Mesendoderm (in vitro differentiated cells): Measurements from ENCODE around the gene OCA2.

Experiments used
- DNase-seq: peaks from one replicate; pipeline ENCODE4 v3.0.0; 2013
- H2AK5ac ChIP-seq: 2 replicates; pipeline ENCODE4 v1.6.1; 2013; ENCODE audit warnings: low read length, inconsistent platforms
- H2BK120ac ChIP-seq: 2 replicates; pipeline ENCODE4 v1.6.1; 2013; ENCODE audit warnings: low read depth, mild to moderate bottlenecking, low read length, moderate library complexity, mixed read lengths
- H2BK15ac ChIP-seq: replicated peaks from 2 replicates; pipeline ENCODE4 v1.6.1; 2013; ENCODE audit warnings: low read depth, mild to moderate bottlenecking, moderate library complexity
- H2BK5ac ChIP-seq: 2 replicates; pipeline ENCODE4 v1.6.1; 2013; ENCODE audit warnings: low read length, inconsistent platforms
- H3K18ac ChIP-seq: 2 replicates; pipeline ENCODE4 v1.6.1; 2013; ENCODE audit warnings: mild to moderate bottlenecking, low read length, mixed read lengths
- H3K23ac ChIP-seq: one replicate; pipeline ENCODE4 v1.6.1; 2013; ENCODE audit warnings: low read length
- H3K27ac ChIP-seq: 2 replicates; pipeline ENCODE4 v1.5.1; 2013; ENCODE audit warnings: low read depth, mild to moderate bottlenecking, inconsistent platforms, low read length, moderate library complexity
- H3K27me3 ChIP-seq: 2 replicates; pipeline ENCODE4 v1.6.1; 2013; ENCODE audit warnings: low read length, control low read depth, mild to moderate bottlenecking, inconsistent platforms; ENCODE audit not compliant: insufficient read depth, poor library complexity
- H3K36me3 ChIP-seq: 2 replicates; pipeline ENCODE4 v1.6.1; 2013; ENCODE audit warnings: low read length, inconsistent platforms; ENCODE audit not compliant: control insufficient read depth, insufficient read depth
- H3K4ac ChIP-seq: one replicate; pipeline ENCODE4 v1.6.1; 2013; ENCODE audit warnings: low read depth, mild to moderate bottlenecking, low read length, moderate library complexity
- H3K4me1 ChIP-seq: 2 replicates; pipeline ENCODE4 v1.6.1; 2013; ENCODE audit warnings: low read depth, low read length, inconsistent platforms; ENCODE audit not compliant: control insufficient read depth
- H3K4me2 ChIP-seq: 2 replicates; pipeline ENCODE4 v1.6.1; 2013; ENCODE audit warnings: low read length
- H3K4me3 ChIP-seq: 2 replicates; pipeline ENCODE4 v1.5.1; 2013; ENCODE audit warnings: mild to moderate bottlenecking, low read length
- H3K56ac ChIP-seq: one replicate; pipeline ENCODE4 v1.6.1; 2013; ENCODE audit warnings: low read length
- H3K79me1 ChIP-seq: 2 replicates; pipeline ENCODE4 v1.6.1; 2013; ENCODE audit warnings: low read length, inconsistent platforms
- H3K79me2 ChIP-seq: 2 replicates; pipeline ENCODE4 v1.6.1; 2013; ENCODE audit warnings: mild to moderate bottlenecking, low read length; ENCODE audit not compliant: control insufficient read depth, insufficient read depth
- H3K9ac ChIP-seq: 2 replicates; pipeline ENCODE4 v1.6.1; 2013; ENCODE audit warnings: low read length, inconsistent platforms
- H4K5ac ChIP-seq: one replicate; pipeline ENCODE4 v1.6.1; 2013; ENCODE audit warnings: low read length
- H4K8ac ChIP-seq: one replicate; pipeline ENCODE4 v1.6.1; 2013; ENCODE audit warnings: low read depth, mild to moderate bottlenecking, control low read depth, low read length, moderate library complexity
- WGBS: extraction: QIAGEN DNeasy Blood & Tissue Kit; methylation state at CpG from one replicate; pipeline ENCODE4 v1.1.7; 2013; ENCODE audit warnings: low lambda C conversion rate, missing lambda C conversion rate; ENCODE audit not compliant: insufficient coverage; ENCODE audit errors: extremely low coverage; 5-methylcytosine and 5-hydroxymethylcytosine counted together

The OCA2 gene

GRCh38 chr15:27899583-27900285, 199.4 kb downstream of the OCA2 start:
- Histone ChIP-seq H2AK5ac (no peak overlapping the region), H3K27me3 (no peaks in the 10 kb centered on the region), H2BK15ac (no peak overlapping the region), H3K18ac (no peak overlapping the region), H3K79me2 (no peaks in the 10 kb centered on the region), H3K4me1 (no peaks in the 10 kb centered on the region), H4K8ac (no peak overlapping the region), H3K36me3 (no peaks in the 10 kb centered on the region), H3K4me3 (no peak overlapping the region), H2BK5ac (no peak overlapping the region), H3K23ac (no peak overlapping the region), H3K27ac (no peak overlapping the region), H4K5ac (no peak overlapping the region), H3K79me1 (no peaks in the 10 kb centered on the region), H3K9ac (no peak overlapping the region), H2BK120ac (no peak overlapping the region), H3K4ac (no peak overlapping the region), H3K4me2 (no peak overlapping the region), H3K56ac (no peak overlapping the region)
- peak; percentile 21 for DNase-seq
- WGBS = no CpG with 5 or more reads among the region's 5 CpGs

- H3K79me2 ChIP-seq = no peaks in the 10 kb centered on the region
- H3K4me1 ChIP-seq = no peaks in the 10 kb centered on the region
- WGBS = no CpG with 5 or more reads among the region's 9 CpGs
- no peak overlapping the region for H3K4ac ChIP-seq
- H2BK5ac ChIP-seq = no peak overlapping the region
- no peak overlapping the region for H2BK15ac ChIP-seq
- H3K36me3 ChIP-seq = no peaks in the 10 kb centered on the region
- no peak overlapping the region for H4K8ac ChIP-seq
- H3K4me3 ChIP-seq = no peak overlapping the region
- H2AK5ac ChIP-seq = no peak overlapping the region
- H3K56ac ChIP-seq = no peak overlapping the region
- no peak for DNase-seq
- H4K5ac ChIP-seq = no peak overlapping the region
- no peak overlapping the region for H3K9ac ChIP-seq
- no peak overlapping the region for H3K4me2 ChIP-seq
- no peak overlapping the region for H3K27ac ChIP-seq
- H3K27me3 ChIP-seq = no peaks in the 10 kb centered on the region
- H3K23ac ChIP-seq = no peak overlapping the region
- H3K18ac ChIP-seq = no peak overlapping the region
- no peak overlapping the region for H2BK120ac ChIP-seq
- no peaks in the 10 kb centered on the region for H3K79me1 ChIP-seq
Measured at GRCh38 chr15:27897481-27897880, 201.6 kb downstream of the OCA2 start.

- H3K4ac ChIP-seq = no peak overlapping the region
- no peaks in the 10 kb centered on the region for H3K79me1 ChIP-seq
- no peak overlapping the region for H3K27ac ChIP-seq
- H3K18ac ChIP-seq = no peak overlapping the region
- WGBS = no CpG with 5 or more reads among the region's 1 CpG
- DNase-seq = no peak
- H4K5ac ChIP-seq = no peak overlapping the region
- no peaks in the 10 kb centered on the region for H3K79me2 ChIP-seq
- H3K23ac ChIP-seq = no peak overlapping the region
- H3K4me1 ChIP-seq = no peaks in the 10 kb centered on the region
- H3K4me3 ChIP-seq = no peak overlapping the region
- no peak overlapping the region for H4K8ac ChIP-seq
- no peaks in the 10 kb centered on the region for H3K27me3 ChIP-seq
- H2AK5ac ChIP-seq = no peak overlapping the region
- H3K4me2 ChIP-seq = no peak overlapping the region
- no peak overlapping the region for H2BK5ac ChIP-seq
- H3K9ac ChIP-seq = no peak overlapping the region
- no peak overlapping the region for H2BK15ac ChIP-seq
- H2BK120ac ChIP-seq = no peak overlapping the region
- no peak overlapping the region for H3K56ac ChIP-seq
- H3K36me3 ChIP-seq = no peaks in the 10 kb centered on the region
Measured at GRCh38 chr15:27894645-27895044, 204.5 kb downstream of the OCA2 start.

- no peak overlapping the region for H2BK5ac ChIP-seq
- no peaks in the 10 kb centered on the region for H3K79me1 ChIP-seq
- no peaks in the 10 kb centered on the region for H3K79me2 ChIP-seq
- H3K27me3 ChIP-seq = no peaks in the 10 kb centered on the region
- no peak overlapping the region for H2BK120ac ChIP-seq
- H3K18ac ChIP-seq = no peak overlapping the region
- H3K4me3 ChIP-seq = no peak overlapping the region
- H3K4me1 ChIP-seq = no peaks in the 10 kb centered on the region
- H3K36me3 ChIP-seq = no peaks in the 10 kb centered on the region
- no peak overlapping the region for H3K27ac ChIP-seq
- H2BK15ac ChIP-seq = no peak overlapping the region
- no CpG with 5 or more reads among the region's 3 CpGs for WGBS
- no peak for DNase-seq
- H3K4me2 ChIP-seq = no peak overlapping the region
- H4K8ac ChIP-seq = no peak overlapping the region
- H3K23ac ChIP-seq = no peak overlapping the region
- H3K4ac ChIP-seq = no peak overlapping the region
- no peak overlapping the region for H3K56ac ChIP-seq
- H3K9ac ChIP-seq = no peak overlapping the region
- H4K5ac ChIP-seq = no peak overlapping the region
- no peak overlapping the region for H2AK5ac ChIP-seq
Measured at GRCh38 chr15:27889258-27889657, 209.9 kb downstream of the OCA2 start.

- Histone ChIP-seq H3K4me3 (no peak overlapping the region), H4K8ac (no peak overlapping the region), H2BK120ac (no peak overlapping the region), H3K4ac (no peak overlapping the region), H3K23ac (no peak overlapping the region), H3K56ac (no peak overlapping the region), H3K36me3 (no peaks in the 10 kb centered on the region), H3K4me2 (no peak overlapping the region), H3K9ac (no peak overlapping the region), H2AK5ac (no peak overlapping the region), H3K27me3 (no peaks in the 10 kb centered on the region), H3K79me1 (no peaks in the 10 kb centered on the region), H2BK15ac (no peak overlapping the region), H4K5ac (no peak overlapping the region), H2BK5ac (no peak overlapping the region), H3K27ac (no peak overlapping the region), H3K18ac (no peak overlapping the region), H3K79me2 (no peaks in the 10 kb centered on the region), H3K4me1 (no peaks in the 10 kb centered on the region)
- DNase-seq = no peak
Measured at GRCh38 chr15:27885201-27885600, 213.9 kb downstream of the OCA2 start.

GRCh38 chr15:27884726-27885125, 214.4 kb downstream of the OCA2 start:
- DNase-seq = no peak
- H3K18ac ChIP-seq = no peak overlapping the region
- no peak overlapping the region for H2BK5ac ChIP-seq
- H3K9ac ChIP-seq = no peak overlapping the region
- H3K4me2 ChIP-seq = no peak overlapping the region
- no peaks in the 10 kb centered on the region for H3K79me2 ChIP-seq
- H4K8ac ChIP-seq = no peak overlapping the region
- H3K4me1 ChIP-seq = no peaks in the 10 kb centered on the region
- H4K5ac ChIP-seq = no peak overlapping the region
- H3K36me3 ChIP-seq = no peaks in the 10 kb centered on the region
- H3K27me3 ChIP-seq = no peaks in the 10 kb centered on the region
- H2BK15ac ChIP-seq = no peak overlapping the region
- no peak overlapping the region for H2AK5ac ChIP-seq
- H3K4ac ChIP-seq = no peak overlapping the region
- H3K27ac ChIP-seq = no peak overlapping the region
- H3K56ac ChIP-seq = no peak overlapping the region
- H3K23ac ChIP-seq = no peak overlapping the region
- H3K79me1 ChIP-seq = no peaks in the 10 kb centered on the region
- H3K4me3 ChIP-seq = no peak overlapping the region
- WGBS = 100% methylated on average over 1 of the region's 4 CpGs
- H2BK120ac ChIP-seq = no peak overlapping the region
